HL-60 (cell line): ENCODE results near the gene PIMREG.

ENCODE experiments used
- POLR2AphosphoS5 ChIP-seq: IDR thresholded peaks from 2 replicates; pipeline ENCODE4 v1.6.1; 2012; ENCODE audit warnings: low read depth
- REST ChIP-seq: IDR thresholded peaks from 2 replicates; pipeline ENCODE4 v1.6.1; 2012; ENCODE audit warnings: low read depth; ENCODE audit not compliant: insufficient replicate concordance
- TF ChIP-seq, protein P1 (sequence below): IDR thresholded peaks from one replicate; pipeline ENCODE4 v1.5.1; 2011; ENCODE audit warnings: low read length, control low read depth, inconsistent platforms; ENCODE audit not compliant: insufficient read depth

DNA sequence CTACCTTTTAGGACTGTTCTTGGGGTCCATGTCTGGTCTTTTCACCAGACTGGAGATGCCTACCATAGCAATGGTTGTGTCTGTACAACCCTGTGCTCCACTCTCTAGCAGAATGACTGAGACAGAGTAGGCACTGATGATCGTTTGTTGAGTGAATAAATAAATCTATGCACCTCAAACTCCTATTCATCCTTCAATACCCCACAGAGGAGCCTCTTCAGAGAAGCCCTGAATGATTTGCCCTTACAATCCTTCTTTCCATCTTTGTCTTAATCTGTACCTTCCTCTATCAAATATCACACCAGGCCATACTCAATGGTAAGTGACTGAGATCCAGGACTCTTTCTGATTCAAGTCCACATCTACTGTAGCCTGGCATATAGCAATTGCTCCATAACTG lies 23.3 kb downstream of the PIMREG start:
- TF ChIP-seq, protein P1, sequence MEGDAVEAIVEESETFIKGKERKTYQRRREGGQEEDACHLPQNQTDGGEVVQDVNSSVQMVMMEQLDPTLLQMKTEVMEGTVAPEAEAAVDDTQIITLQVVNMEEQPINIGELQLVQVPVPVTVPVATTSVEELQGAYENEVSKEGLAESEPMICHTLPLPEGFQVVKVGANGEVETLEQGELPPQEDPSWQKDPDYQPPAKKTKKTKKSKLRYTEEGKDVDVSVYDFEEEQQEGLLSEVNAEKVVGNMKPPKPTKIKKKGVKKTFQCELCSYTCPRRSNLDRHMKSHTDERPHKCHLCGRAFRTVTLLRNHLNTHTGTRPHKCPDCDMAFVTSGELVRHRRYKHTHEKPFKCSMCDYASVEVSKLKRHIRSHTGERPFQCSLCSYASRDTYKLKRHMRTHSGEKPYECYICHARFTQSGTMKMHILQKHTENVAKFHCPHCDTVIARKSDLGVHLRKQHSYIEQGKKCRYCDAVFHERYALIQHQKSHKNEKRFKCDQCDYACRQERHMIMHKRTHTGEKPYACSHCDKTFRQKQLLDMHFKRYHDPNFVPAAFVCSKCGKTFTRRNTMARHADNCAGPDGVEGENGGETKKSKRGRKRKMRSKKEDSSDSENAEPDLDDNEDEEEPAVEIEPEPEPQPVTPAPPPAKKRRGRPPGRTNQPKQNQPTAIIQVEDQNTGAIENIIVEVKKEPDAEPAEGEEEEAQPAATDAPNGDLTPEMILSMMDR = no peak
- TF ChIP-seq REST = no peak
- no peak for TF ChIP-seq POLR2AphosphoS5
